SK-N-MC (cell line): ENCODE measurements around the gene NPAS4.
A peak's percentile ranks its signal among the peaks of the same experiment; 100 is the strongest.
"Not testable (repeated sequence)": the region's sequence is repeated elsewhere in the genome, so short reads cannot be mapped to it uniquely, and the experiment has no call there.

Source experiments
- DNase-seq: peaks from one replicate; pipeline ENCODE4 v3.0.0-alpha.2; 2011; ENCODE audit warnings: low read depth, low spot score
- H3K27ac ChIP-seq: fragments of 200-600 bp; sonication (generic); 2 replicates; pipeline ENCODE4 v1.5.1; 2016; ENCODE audit warnings: mixed run types
- H3K36me3 ChIP-seq: fragments of 200-600 bp; sonication (generic); 2 replicates; pipeline ENCODE4 v1.6.1; 2017; ENCODE audit warnings: antibody characterized with exemption, low read length, mixed read lengths; ENCODE audit not compliant: insufficient read depth
- H3K4me3 ChIP-seq: fragments of 200-600 bp; sonication (generic); 2 replicates; pipeline ENCODE4 v1.5.1; 2016
- H3K9ac ChIP-seq: fragments of 200-600 bp; sonication (generic); 2 replicates; pipeline ENCODE4 v1.8.0; 2017; ENCODE audit warnings: mixed run types, mixed read lengths; ENCODE audit not compliant: insufficient read length
- H3K9me3 ChIP-seq: fragments of 200-600 bp; sonication (generic); 2 replicates; pipeline ENCODE4 v1.6.1; 2017; ENCODE audit warnings: low read depth, mild to moderate bottlenecking, antibody characterized with exemption, low read length, moderate library complexity, mixed read lengths
- EZH2 ChIP-seq: fragments of 200-600 bp; sonication (generic); IDR thresholded peaks from one replicate; pipeline ENCODE4 v1.6.1; 2017; ENCODE audit warnings: antibody characterized with exemption
- FOXP2 ChIP-seq: optimal IDR thresholded peaks from 2 replicates; pipeline ENCODE3; 2011; ENCODE audit warnings: mild to moderate bottlenecking, moderate library complexity; ENCODE audit not compliant: insufficient read depth; ENCODE audit errors: extremely low read length, control extremely low read depth
- POLR2AphosphoS5 ChIP-seq: IDR thresholded peaks from 2 replicates; pipeline ENCODE4 v1.6.1; 2012; ENCODE audit warnings: mild to moderate bottlenecking, low read depth, low read length, borderline replicate concordance

NPAS4 gene

GRCh38 chr11:66462010-66462409 lies 41.2 kb downstream of the NPAS4 start:
- no peak overlapping the region for H3K27ac ChIP-seq
- no peak overlapping the region for H3K9ac ChIP-seq
- no peaks in the 10 kb centered on the region for H3K9me3 ChIP-seq
- no peak overlapping the region for H3K4me3 ChIP-seq
- TF ChIP-seq POLR2AphosphoS5: no peak
- no peak for TF ChIP-seq FOXP2
- TF ChIP-seq EZH2: no peak
- no peak for DNase-seq
- H3K36me3 ChIP-seq: no peaks in the 10 kb centered on the region

- no peak for DNase-seq
- TF ChIP-seq FOXP2 (no peak), POLR2AphosphoS5 (no peak), EZH2 (no peak)
- no peak overlapping the region for H3K27ac ChIP-seq
- no peaks in the 10 kb centered on the region for H3K36me3 ChIP-seq
- H3K4me3 ChIP-seq: no peak overlapping the region
- no peak overlapping the region for H3K9ac ChIP-seq
- H3K9me3 ChIP-seq: no peaks in the 10 kb centered on the region
These were observed 42.1 kb downstream of the NPAS4 start for GRCh38 chr11:66462911-66463310.

GRCh38 chr11:66464116-66464515 lies 43.3 kb downstream of the NPAS4 start:
- H3K9ac ChIP-seq, H3K27ac ChIP-seq, H3K36me3 ChIP-seq, DNase-seq, H3K4me3 ChIP-seq, H3K9me3 ChIP-seq: not testable (repeated sequence)

- no peak for DNase-seq
- Histone ChIP-seq H3K27ac (no peak overlapping the region), H3K4me3 (no peak overlapping the region), H3K9me3 (no peaks in the 10 kb centered on the region), H3K9ac (no peak overlapping the region), H3K36me3 (no peaks in the 10 kb centered on the region)
- no peak for TF ChIP-seq EZH2
- TF ChIP-seq FOXP2: no peak
- no peak for TF ChIP-seq POLR2AphosphoS5
These were observed 44.1 kb downstream of the NPAS4 start for GRCh38 chr11:66464916-66465315.

DNA sequence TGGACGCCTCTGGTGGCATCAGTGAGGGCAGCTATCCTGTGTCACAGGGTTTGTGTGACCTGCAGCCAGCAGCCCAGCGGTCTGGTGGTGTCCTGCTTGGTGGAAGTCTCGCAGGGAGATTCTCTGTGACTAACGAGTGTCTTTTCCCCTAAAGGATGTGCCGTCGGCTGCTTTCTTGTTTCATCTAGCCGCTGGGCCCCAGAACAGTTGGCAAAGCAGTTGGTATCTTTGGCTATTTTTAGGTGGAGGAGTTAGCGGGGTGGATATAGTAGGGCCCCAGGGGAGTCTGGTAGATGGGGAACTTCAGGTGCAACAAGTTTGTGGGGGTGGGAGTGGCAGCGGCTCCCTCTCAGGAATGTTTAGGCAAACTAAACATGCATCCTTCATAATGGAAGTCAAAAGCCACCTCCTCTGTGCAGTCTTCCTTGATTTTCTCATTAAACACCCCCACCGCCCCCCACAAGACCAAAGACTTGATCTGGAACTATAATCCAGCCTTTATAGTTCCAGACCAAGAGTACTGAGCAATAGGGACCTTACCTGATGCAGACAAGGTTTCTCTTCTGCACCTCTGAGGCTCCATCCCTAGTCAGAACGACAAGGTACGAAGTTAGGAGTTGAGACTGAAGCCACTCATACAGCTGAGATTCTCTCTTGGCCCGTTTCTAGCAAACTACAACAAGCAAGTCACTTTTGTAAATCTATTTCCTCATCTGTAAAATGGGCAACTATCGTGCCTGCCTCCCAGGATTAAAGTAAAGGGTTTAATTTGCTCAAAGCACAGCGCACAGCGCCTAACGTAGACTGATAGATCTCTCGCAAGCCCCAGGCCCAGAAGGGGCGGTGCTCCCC lies 44.8 kb downstream of the NPAS4 start:
- H3K27ac ChIP-seq: no peak overlapping the region

DNA sequence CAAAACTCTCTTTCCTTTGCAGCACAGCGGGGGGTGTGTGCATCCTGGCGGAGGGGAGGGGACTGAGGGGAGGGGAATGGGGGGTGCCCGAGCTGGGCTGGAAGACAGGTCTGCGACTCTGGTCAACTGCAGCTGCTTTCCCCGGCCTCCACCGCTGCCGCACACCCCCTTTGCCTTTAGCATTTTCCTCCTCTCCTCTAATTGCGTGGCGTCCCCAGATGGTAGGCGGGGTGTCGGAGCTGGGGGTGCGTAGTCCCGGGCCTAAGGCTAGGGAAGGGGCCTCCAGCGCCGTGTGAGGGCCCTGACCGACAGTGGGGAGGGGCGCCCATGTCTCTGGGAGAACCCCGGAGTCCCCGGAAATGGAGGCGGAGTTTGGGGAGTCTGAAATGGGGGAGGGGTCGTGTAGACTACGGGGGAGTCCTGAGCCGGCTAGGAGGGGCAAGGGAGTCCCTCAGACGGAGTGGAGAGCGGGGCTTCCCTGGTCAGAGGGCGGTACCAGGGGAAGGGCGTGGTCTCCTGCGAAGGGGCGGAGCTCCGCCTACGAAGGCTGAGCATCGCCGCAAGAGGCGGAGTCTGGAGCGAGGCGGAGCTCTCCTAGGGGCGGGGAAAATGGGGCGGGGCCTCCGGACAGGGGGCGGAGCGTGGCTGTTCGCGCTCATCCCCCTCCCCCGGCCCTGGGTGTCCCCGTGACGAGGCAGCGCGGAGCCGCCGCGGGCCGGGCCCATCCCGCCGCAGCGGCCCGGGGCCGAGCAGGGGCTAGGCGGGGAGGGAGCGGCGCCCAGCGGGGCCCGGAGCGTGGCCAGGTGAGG lies 45.6 kb downstream of the NPAS4 start, which contains the start of gene PELI3:
Gene PELI3, plus strand, starts transcription at position 681 of the 809 bp plus-strand sequence. CDS start 1,224 bp downstream, outside the sequence.
- Histone ChIP-seq H3K4me3 (peak within 1 kb of the TSS; percentile 88), H3K9me3 (no peaks in the 10 kb centered on the region), H3K9ac (peak within 1 kb of the TSS; percentile 78), H3K27ac (peak within 1 kb of the TSS; percentile 71; the same call in 1 of the 2 replicates), H3K36me3 (no peaks in the 10 kb centered on the region)
- DNase-seq: peak; percentile 37
- no peak for TF ChIP-seq EZH2
- peak; percentile 62 for TF ChIP-seq POLR2AphosphoS5

More for the DNA sequence above, 44.8 kb downstream of the NPAS4 start:
- Histone ChIP-seq H3K36me3 (no peaks in the 10 kb centered on the region), H3K9ac (no peak overlapping the region), H3K4me3 (peak overlapping the region; percentile 88), H3K9me3 (no peaks in the 10 kb centered on the region)
- DNase-seq: no peak
- TF ChIP-seq EZH2: no peak
- TF ChIP-seq POLR2AphosphoS5: no peak
- TF ChIP-seq FOXP2: no peak

DNA sequence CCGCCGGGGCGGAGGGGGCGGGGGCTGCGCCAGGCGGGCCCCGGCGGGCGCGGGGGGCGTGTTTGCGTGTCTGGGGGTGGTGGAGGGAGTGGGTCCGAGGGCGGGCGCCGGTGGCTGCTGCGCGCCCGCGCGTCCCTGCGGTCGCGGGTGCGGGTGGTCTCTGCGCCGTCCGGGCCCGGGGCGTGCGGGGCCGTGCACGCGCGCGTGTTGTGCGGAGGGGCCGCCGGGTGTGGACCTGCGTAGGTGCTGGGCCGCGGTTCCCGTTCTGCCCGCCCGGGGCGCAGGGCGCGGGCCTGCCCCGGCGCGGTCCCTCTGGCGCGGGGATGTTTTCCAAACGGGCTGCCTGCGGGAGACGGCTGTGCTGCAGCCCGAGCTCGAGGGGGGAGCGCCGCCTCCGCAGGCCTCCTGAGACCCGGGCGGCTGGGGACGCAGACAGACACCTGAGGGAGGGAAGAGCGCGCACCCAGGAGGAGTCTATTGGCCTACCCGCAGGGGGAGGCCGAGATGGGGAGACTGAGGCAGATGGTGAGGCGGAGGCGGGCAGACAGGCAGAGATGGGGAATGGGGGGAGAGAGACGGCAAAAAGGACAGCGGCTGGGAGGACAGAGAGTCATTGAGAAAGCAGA lies 46.3 kb downstream of the NPAS4 start:
- Histone ChIP-seq H3K4me3 (peak overlapping the region; percentile 88), H3K9ac (peak overlapping the region; percentile 78), H3K9me3 (no peaks in the 10 kb centered on the region), H3K36me3 (no peaks in the 10 kb centered on the region), H3K27ac (no peak overlapping the region)
- no peak for DNase-seq
- TF ChIP-seq FOXP2: no peak
- TF ChIP-seq POLR2AphosphoS5: no peak
- TF ChIP-seq EZH2: no peak

- no peak for DNase-seq
- Histone ChIP-seq H3K9me3 (no peaks in the 10 kb centered on the region), H3K4me3 (peak overlapping the region; percentile 88), H3K27ac (no peak overlapping the region), H3K36me3 (no peaks in the 10 kb centered on the region), H3K9ac (peak overlapping the region; percentile 78)
- TF ChIP-seq FOXP2 (no peak), POLR2AphosphoS5 (no peak), EZH2 (no peak)
These were observed 46.9 kb downstream of the NPAS4 start for GRCh38 chr11:66467756-66468155.

DNA sequence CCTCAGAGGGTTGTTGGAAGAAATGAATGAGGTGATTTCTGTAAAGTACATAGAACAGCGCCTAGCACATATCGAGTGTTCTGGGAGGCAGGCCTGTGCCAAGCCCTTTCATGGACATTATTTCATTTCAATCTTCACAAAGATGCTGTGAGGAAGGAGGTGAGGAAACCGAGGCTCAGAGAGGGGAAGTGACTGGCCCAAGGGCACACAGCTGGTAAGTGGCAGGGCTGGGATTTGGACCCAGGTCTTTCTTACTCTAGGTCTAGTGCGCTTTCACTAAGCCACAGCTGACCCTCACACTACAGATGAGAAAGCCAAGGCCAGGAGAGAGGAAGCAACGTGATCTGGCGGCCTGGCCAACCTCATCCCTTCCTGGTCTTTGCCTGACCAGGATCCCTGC lies 47.9 kb downstream of the NPAS4 start:
- no peak overlapping the region for H3K9ac ChIP-seq
- H3K4me3 ChIP-seq: no peak overlapping the region
- no peaks in the 10 kb centered on the region for H3K9me3 ChIP-seq
- DNase-seq: no peak
- TF ChIP-seq POLR2AphosphoS5 (no peak), EZH2 (no peak), FOXP2 (no peak)
- H3K27ac ChIP-seq: no peak overlapping the region
- H3K36me3 ChIP-seq: no peaks in the 10 kb centered on the region
